GM21786 (cell line): ENCODE results near the gene OVOL1.
"Not testable (repeated sequence)": the region's sequence is repeated elsewhere in the genome, so short reads cannot be mapped to it uniquely, and the experiment has no call there.

Source experiments
- ATAC-seq: cut with Tn5 transposase; IDR thresholded peaks from one replicate; pipeline ENCODE4 v1.9.1; 2021; ENCODE audit not compliant: unreplicated experiment

Gene OVOL1

GRCh38 chr11:65814131-65814985, 27.5 kb downstream of the OVOL1 start:
- no peak for ATAC-seq

DNA sequence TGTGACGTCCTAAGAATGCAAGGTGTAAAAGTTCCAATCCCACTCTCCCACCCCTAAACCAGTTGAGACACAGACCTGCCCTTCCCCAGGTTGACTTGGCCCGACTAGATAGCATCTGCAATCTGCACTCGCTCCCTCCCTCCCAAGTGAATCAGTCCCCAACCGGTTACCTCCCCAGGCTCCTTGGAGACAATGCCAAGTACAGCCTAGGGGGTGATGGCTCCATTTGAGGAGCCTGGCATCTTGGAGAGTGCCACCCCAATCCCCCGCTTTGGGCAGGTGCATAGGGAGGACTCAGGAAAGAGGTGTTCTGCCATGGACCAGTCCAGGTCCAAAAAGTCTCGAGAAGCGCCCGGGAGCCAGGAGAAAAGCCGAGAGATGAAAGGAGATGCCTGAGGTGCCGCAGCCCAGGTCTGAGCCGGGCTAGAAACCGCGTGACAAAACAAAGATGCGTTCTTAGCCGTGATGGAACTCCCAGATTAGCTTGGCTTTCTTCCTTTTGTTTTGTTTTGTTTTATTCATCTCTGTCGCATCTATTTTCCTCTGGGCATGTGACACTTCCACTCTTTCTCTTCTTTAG, 28.2 kb downstream of the OVOL1 start:
- ATAC-seq, result no peak

DNA sequence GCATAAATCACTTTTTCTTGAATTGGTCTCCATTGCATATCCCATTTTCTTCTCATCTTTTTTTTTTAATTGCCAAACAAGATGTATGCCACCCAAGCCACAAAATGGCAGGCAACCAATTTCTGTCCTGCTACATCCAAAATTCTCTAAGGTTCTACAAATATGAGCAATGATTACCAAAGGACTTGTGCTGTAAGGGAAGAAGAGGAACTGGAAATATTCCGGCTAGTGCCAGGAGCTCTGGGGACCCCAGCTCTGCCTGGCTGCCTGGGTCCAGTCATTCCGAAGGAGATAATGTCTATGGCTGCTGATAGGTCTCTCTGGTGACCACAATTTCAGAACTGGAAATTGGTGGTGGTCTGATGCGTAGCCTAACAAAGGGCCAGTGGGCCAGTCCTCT, 29.8 kb downstream of the OVOL1 start:
- ATAC-seq, result no peak

DNA sequence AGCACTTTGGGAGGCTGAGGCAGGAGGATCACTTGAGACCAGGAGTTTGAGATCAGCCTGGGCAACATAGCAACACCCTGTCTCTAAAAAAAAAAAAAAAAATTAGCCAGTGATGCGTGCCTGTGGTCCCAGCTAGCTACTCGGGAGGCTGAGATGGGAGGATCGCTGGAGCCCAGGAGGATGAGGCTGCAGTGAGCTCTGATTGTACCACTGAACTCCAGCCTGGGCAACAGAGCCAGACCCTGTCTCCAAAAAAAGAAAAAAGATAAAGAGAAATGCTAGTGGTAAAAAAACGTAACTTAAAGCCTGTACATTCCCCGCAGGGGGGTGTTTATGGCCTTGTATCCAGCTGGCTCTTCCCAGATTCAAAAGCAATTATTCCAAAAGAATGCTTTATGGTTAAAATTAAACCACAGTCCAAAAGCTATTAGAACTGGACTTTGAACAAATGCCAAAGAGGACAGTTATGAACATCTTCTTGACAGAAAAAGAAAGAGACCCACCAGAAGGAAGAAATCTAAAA, 30.5 kb downstream of the OVOL1 start:
- ATAC-seq, result no peak

DNA sequence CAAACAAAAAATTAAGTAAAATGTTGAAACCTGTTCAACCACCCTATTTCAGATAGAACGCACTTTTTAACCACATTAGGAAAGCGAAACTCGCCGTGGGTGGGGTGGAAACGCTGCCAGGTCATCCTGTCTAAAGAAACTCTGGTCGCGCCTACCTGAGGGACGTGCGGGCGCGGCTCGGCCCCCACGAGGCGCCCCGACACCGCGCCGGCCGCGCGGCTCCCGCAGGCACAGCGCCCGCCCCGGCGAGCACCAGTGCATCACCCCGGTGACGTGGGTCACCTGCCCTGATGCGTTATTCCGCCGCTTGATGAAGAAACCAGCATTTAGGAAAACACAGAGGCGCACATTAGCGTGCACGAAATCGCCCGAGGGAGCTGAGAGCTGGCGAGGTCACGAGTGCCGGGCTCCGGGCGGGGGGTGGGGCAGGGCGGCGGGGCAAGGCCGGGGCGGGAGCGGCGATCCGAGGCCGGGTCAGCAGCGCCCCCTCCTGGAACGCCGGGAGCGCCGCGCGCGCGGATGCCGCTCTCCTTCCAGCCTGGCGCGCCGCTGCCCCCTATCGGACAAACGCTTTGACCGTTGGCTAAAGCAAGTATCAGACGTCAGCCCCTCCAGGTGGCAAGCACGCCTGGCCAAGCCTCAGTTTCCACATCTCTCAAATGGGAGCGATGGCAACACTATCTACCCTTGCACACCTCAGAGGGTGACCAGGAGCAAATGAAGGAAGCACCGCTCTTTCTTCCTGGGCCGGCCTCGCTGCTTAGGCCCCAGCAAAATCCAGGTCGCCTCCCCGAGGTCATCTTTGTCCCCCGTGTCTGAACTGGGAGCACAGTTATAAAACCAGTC, 31.2 kb downstream of the OVOL1 start:
- peak; percentile 71 for ATAC-seq

GRCh38 chr11:65821107-65821506, 34.2 kb downstream of the OVOL1 start:
- ATAC-seq, result no peak

- no peak for ATAC-seq
Observed at GRCh38 chr11:65822776-65823528, 36.1 kb downstream of the OVOL1 start.

- ATAC-seq, result no peak
Observed at GRCh38 chr11:65826984-65827735, 40.3 kb downstream of the OVOL1 start.

- no peak for ATAC-seq
Observed at GRCh38 chr11:65829459-65829858, 42.6 kb downstream of the OVOL1 start.

DNA sequence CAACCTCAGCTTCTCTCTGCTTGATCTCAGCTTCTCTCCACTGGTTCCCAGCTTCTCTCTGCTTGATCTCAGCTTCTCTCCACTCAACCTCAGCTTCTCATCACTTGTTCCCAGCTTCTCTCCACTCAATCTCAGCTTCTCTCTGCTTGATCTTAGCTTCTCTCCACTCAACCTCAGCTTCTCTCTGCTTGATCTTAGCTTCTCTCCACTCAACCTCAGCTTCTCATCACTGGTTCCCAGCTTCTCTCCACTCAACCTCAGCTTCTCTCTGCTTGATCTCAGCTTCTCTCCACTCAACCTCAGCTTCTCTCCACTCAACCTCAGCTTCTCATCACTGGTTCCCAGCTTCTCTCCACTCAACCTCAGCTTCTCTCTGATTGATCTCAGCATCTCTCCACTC, 45.4 kb downstream of the OVOL1 start:
- not testable (repeated sequence) for ATAC-seq

GRCh38 chr11:65833297-65834030, 46.6 kb downstream of the OVOL1 start, which contains the start of gene SNX32:
Gene SNX32 (plus strand): TSS chr11:65833963. CDS start chr11:65834066, 103 bp downstream.
- peak; percentile 92 for ATAC-seq

DNA sequence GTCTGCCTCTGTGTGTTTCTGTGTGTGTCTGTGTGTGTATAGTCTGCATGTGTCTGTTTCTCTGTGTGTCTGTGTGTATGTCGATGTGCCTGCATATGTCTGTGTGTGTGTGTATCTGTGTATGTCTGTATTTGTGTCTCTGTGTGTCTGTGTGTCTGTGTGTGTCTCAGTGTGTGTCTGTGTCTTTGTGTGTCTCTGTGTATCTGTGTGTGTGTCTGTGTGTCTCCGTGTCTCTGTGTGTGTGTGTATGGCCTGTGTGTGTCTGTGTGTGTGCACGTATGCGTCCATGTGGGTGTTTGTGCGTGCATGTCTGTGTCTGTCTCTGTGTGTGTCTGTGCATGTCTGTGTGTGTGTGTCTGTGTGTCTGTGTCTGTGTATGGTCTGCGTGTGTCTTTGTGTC, 47.3 kb downstream of the OVOL1 start:
- ATAC-seq, result no peak

- no peak for ATAC-seq
Observed at GRCh38 chr11:65842144-65842543, 55.3 kb downstream of the OVOL1 start.

DNA sequence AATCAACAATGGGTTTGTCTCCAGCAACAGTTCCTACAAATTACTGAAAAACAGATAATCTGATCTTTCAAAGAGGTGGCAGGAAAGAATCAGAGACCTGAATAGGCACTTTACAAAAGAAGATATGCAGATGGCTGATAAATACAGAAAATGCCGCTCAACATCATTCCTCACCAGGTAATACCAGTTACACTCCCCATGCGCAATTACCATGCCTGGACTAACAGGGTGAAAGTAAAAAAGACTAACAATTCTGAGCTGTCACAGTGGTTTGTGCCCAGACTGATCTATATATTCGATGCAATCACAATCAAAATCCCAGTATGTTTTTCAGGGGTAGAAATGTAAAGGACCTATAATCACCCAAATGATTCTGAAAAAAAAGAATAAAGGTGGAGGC, 56.9 kb downstream of the OVOL1 start:
- ATAC-seq, result no peak

GRCh38 chr11:65844231-65844872, 57.5 kb downstream of the OVOL1 start:
- ATAC-seq, result no peak
